Hindlimb muscle (tissue), 1 donor: Measurements from ENCODE around the gene RAD23A. TPM values are rescaled to one million over a fixed set of nuclear protein-coding genes. Genes with fewer than 3 reads are reported as not detected.
"Not testable (repeated sequence)": the region's sequence is repeated elsewhere in the genome, so short reads cannot be mapped to it uniquely, and the experiment has no call there.

ENCODE experiments used
- DNase-seq: peaks from one replicate; pipeline ENCODE4 v3.0.0-alpha.2; 2013
- polyA plus RNA-seq: library from polyadenylated mRNA; unstranded; fragments of 120-200 nt; gene quantifications from one replicate; pipeline ENCODE4 v1.2.1, GENCODE V29; 2013; ENCODE audit not compliant: insufficient read length

The RAD23A gene
- polyA plus RNA-seq, 1 donor: 156 TPM

DNA sequence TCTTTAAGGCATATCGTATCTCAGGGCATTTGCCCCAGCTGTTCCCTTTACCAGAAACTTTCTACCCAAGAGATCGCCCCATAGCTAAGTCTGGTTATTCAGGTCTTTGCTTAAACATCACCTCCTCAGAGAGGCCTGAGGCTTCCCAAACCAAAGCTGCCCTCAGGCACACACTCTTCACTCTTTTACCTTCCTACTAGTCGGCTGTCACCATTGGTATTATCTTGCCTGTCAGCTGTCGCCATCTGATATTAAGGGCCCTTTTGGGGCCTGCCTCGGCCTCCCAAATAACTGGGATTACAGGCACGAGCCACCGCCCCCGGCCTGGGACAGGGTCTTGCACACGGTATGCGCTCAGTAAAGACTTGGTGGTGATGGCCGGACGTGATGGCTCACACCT lies 10.3 kb downstream of the RAD23A start:
- no peak for DNase-seq

GRCh38 chr19:12956446-12957388 lies 11.1 kb downstream of the RAD23A start, which contains the start of gene GADD45GIP1:
Gene GADD45GIP1, minus strand, starts transcription at chr19:12957223. Its CDS starts 11 bp downstream, at chr19:12957212.
- DNase-seq: peak; percentile 80

GRCh38 chr19:12957389-12957952 lies 11.8 kb downstream of the RAD23A start:
- not testable (repeated sequence) for DNase-seq

DNA sequence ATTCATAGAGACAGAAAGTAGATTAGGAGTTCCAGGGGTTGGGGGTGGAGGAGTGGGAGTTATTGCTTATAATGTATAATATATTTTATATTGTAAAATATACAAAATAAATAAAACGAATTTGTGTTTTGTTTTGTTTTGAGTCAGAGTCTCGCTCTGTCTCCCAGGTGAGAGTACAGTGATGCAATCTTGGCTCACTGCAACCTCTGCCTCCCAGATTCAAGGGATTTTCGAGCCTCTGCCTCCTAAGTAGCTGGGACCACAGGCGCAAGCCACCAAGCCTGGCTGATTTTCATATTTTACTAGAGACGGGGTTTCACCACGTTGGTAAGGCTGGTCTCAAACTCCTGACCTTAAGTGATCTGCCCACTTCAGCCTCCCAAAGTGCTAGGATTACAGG lies 13.8 kb downstream of the RAD23A start:
- DNase-seq: no peak

GRCh38 chr19:12965017-12965811 lies 19.6 kb downstream of the RAD23A start:
- DNase-seq: peak; percentile 86

- DNase-seq: no peak
Measured at GRCh38 chr19:12965812-12966135, 20.1 kb downstream of the RAD23A start.

- no peak for DNase-seq
Measured at GRCh38 chr19:12967907-12968306, 22.2 kb downstream of the RAD23A start.

DNA sequence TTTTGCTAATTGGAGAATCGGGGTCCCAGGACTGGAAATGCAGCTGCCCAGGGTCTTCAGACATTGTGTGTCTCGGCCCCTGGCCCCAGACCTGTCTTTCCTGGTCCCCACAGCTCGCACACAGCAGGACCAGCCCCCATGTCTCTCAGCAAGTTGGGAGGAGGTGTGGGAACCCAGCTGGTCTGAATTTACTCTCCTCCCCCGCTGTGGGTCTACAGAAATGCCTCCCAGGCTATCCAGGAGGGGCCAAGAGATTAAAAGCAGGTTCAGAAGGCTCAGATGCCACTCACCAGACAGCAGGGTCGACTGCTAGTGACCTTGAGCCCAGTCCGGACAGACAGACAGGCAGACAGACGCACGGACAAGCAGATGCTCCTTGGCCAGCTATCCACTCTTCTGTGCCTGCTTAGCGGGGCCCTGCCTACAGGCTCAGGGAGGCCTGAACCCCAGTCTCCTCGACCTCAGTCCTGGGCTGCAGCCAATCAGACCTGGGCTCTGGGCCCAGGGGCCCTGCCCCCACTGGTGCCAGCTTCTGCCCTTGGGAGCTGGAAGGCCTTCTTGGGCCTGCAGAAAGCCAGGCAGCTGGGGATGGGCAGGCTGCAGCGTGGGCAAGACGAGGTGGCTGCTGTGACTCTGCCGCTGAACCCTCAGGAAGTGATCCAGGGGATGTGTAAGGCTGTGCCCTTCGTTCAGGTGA lies 23.8 kb downstream of the RAD23A start, which contains the start of gene DAND5:
Gene DAND5 (plus strand): TSS at position 285 of the 697 bp plus-strand sequence. CDS start 85 bp downstream, at position 370.
- DNase-seq: no peak

GRCh38 chr19:12970070-12970820 lies 24.6 kb downstream of the RAD23A start:
- DNase-seq: no peak

DNA sequence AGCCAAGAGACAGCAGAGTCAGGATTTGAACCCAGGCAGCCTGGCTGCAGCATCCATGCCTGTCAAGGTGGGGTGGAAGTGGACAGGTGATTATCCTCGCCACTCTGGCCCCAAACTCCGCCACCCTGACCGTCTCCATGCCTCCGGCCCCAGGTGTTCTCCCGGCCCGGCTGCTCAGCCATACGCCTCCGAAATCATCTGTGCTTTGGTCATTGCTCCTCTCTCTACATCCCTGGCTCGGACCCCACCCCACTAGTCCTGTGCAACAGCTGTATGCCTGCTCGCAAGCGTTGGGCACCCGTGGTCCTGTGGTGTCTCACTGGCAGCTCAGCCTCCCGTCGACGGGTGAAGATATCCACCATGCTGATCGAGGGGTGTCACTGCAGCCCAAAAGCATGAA lies 27.6 kb downstream of the RAD23A start:
- DNase-seq: no peak

DNA sequence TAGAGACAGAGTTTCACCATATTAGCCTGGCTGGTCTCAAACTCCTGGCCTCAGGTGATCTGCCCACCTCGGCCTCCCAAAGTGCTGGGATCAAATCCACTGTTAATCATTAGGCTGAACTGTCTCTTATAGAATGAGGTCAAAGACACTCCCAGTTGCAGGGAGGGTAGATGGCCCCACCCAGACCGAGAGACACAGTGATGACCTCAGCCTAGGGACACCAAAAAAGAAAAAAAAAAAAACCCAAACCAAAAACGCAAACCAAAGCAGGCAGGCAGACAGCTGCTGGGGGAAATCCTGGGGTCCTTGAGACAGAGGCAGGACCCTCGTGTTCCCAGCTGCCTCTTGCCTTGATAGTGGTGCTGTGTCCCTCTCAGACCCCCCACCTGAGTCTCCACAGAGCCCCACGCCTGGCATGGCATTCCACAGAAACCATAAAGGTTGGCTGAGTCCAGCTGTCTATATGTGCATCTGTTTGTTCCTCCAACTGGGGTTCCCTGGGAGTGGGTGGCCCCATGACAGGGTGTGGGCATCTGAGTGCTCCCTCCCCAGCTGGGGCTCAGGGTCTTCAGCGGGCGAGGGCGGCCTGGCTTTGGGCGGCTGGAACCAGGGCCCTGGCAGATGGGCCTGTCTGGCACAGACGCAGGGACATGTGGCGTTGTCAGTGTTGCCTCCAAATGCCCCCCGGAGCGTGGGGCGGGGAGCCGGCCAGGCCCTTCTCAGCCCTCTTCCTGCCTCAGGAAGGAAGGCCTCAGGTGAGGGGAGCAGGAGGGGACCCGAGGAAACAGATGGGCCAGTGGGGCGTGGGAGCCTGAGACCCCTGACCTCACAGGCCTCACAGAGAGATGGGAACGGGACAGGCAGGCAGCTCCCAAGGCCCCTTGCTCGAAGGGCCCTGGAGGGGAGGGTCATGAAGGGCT lies 28.9 kb downstream of the RAD23A start:
- no peak for DNase-seq

- DNase-seq: no peak
Measured at GRCh38 chr19:12975221-12975741, 29.6 kb downstream of the RAD23A start.

DNA sequence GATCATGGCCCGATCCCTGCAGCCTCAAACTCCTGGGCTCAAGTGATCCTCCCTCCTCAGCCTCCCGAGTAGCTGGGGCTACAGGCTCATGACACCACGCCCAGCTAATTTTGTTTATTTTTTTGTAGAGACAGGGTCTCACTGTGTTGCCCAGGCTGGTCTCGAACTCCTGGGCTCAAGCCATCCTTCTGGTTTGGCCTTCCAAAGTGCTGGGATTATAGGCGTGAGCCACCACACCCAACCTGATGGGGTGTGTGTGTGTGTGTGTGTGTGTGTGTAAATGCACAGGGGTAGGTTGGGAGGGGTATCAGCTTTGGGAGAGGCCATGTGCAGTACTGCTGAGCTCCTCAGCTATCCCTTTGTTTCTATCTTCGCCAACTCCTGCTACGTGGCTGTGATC lies 30.4 kb downstream of the RAD23A start:
- DNase-seq: not testable (repeated sequence)

DNA sequence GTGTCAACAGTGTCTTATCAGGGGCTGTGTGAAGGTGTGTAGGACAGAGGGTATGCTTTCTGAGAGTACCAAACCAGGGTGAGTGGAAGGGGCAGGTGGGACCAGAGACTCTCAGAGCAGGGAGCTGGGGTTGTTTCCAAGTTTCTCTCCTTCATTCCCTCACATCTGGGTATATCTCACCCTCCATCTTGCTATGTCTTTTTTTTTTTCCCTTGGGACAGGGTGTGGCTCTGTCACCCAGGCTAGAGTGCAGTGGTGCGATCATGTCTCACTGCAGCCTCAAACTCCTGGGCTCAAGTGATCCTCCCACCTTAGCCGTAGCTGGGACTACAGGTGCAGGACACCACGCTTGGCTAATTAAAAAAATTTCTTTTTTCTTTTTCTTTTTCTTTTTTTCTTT lies 34.3 kb downstream of the RAD23A start:
- no peak for DNase-seq

- DNase-seq: no peak
Measured at GRCh38 chr19:12982648-12983047, 37.0 kb downstream of the RAD23A start.

- DNase-seq: no peak
Measured at GRCh38 chr19:12983091-12983490, 37.4 kb downstream of the RAD23A start.

GRCh38 chr19:12983542-12984142 lies 38.0 kb downstream of the RAD23A start:
- peak; percentile 80 for DNase-seq

DNA sequence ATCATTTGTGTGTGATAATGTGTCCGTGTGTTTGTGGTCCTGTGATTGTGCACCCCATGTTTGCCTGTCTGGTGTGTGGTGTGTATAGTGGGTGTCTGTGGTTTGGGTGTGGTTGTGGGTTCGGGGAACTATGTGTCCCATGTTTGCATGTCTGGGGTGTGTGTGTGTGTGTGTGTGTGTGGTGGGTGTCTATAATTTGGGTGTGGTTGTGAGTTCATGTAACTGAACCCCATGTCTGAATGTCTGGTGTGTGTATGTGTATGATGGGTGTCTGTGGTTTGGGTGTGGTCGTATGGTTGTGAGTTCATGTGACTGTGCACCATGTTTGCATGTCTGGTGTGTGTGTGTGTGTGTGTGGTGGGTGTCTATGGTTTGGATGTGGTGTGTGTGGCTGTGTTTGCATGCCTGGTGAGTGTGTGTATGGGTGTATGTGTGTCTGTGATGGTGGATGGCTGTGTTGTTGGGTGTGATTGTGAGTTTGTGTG lies 38.5 kb downstream of the RAD23A start:
- no peak for DNase-seq

DNA sequence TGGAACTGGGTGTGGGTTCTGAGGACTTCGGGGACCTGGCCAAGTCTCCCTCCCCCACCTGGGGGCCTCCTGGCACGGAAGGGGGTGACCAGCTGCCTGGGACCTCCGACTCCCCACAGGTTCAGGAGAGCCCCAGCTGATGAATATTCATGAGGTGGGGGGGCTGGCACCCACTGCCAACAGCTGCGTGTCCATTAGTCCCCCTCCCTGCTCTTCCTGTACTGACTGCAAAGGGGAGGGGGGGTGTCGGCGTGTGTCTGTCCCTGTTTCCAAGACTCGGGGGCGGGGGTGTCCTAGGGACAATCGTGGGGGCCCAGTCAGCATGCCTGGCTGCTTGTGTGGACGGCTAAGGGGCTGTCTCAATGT lies 39.0 kb downstream of the RAD23A start:
- no peak for DNase-seq
